Endodermal cell (in vitro differentiated cells): ENCODE measurements around the gene TMCO6. TPM values are rescaled to one million over a fixed set of nuclear protein-coding genes. Genes with fewer than 3 reads are reported as not detected.

Source experiments
- DNase-seq: peaks from one replicate; pipeline ENCODE4 v3.0.0-alpha.2; 2017
- H3K27ac ChIP-seq: 2 replicates; pipeline ENCODE4 v1.5.1; 2013; ENCODE audit warnings: mild to moderate bottlenecking, low read depth, low read length, moderate library complexity
- H3K27me3 ChIP-seq: 2 replicates; pipeline ENCODE4 v1.6.1; 2013; ENCODE audit warnings: mild to moderate bottlenecking, low read length, moderate library complexity; ENCODE audit not compliant: insufficient read depth, control insufficient read depth, poor library complexity, severe bottlenecking
- H3K36me3 ChIP-seq: 2 replicates; pipeline ENCODE4 v1.7.0; 2013; ENCODE audit warnings: mild to moderate bottlenecking, low read length, moderate library complexity; ENCODE audit not compliant: control insufficient read depth, insufficient read depth
- H3K4me1 ChIP-seq: one replicate; pipeline ENCODE4 v1.7.0; 2013; ENCODE audit warnings: low read length; ENCODE audit not compliant: control insufficient read depth, insufficient read depth
- H3K4me3 ChIP-seq: 2 replicates; pipeline ENCODE4 v1.5.1; 2013; ENCODE audit warnings: mild to moderate bottlenecking, low read length, moderate library complexity
- H3K9ac ChIP-seq: 2 replicates; pipeline ENCODE4 v1.6.1; 2013; ENCODE audit warnings: mild to moderate bottlenecking, low read length, moderate library complexity; ENCODE audit not compliant: poor library complexity, severe bottlenecking; ENCODE audit errors: extremely low read depth
- H3K9me3 ChIP-seq: 2 replicates; pipeline ENCODE4 v1.6.1; 2013; ENCODE audit warnings: mild to moderate bottlenecking, low read length, moderate library complexity; ENCODE audit not compliant: control insufficient read depth
- H3K27ac Mint-ChIP-seq: 2 replicates; pipeline ENCODE4 v1.8.0; 2020; ENCODE audit warnings: mixed read lengths
- H3K27me3 Mint-ChIP-seq: 2 replicates; pipeline ENCODE4 v1.8.0; 2021; ENCODE audit warnings: mild to moderate bottlenecking, mixed read lengths; ENCODE audit not compliant: insufficient read depth
- H3K36me3 Mint-ChIP-seq: 2 replicates; pipeline ENCODE4 v1.8.0; 2020; ENCODE audit warnings: low read depth, mixed read lengths
- H3K4me1 Mint-ChIP-seq: 2 replicates; pipeline ENCODE4 v1.8.0; 2020; ENCODE audit warnings: mixed read lengths
- H3K4me3 Mint-ChIP-seq: 2 replicates; pipeline ENCODE4 v1.8.0; 2020; ENCODE audit warnings: mild to moderate bottlenecking, moderate library complexity, mixed read lengths
- H3K9me3 Mint-ChIP-seq: 2 replicates; pipeline ENCODE4 v1.8.0; 2020; ENCODE audit warnings: mild to moderate bottlenecking, mixed read lengths
- CTCF ChIP-seq: fragments of 200-600 bp; sonication (generic); conservative IDR thresholded peaks from 2 replicates; pipeline ENCODE4 v1.5.0; 2021; ENCODE audit warnings: antibody characterized with exemption, mild to moderate bottlenecking
- WGBS, 2 experiments: methylation state at CpG; one replicate each; pipeline versions ENCODE4 v1.1.5 to v1.1.7; 2013; ENCODE audit warnings: missing lambda C conversion rate in 2 of 2, mixed read lengths in 1 of 2; ENCODE audit not compliant: insufficient coverage in 1 of 2, insufficient read length in 1 of 2; 5-methylcytosine and 5-hydroxymethylcytosine counted together
- total RNA-seq, 2 donors: library from RNA; stranded (reverse); fragmentation: NEBNext Ultra II Directional in 1 of 2; extraction: Animal tissue kit (Norgen Biotek cat#: 25700) in 1 of 2; gene quantifications; 2 replicates in 1 of 2; 3 replicates in 1 of 2; pipeline ENCODE4 v1.2.1, GENCODE V29; 2021

TMCO6 gene
- total RNA-seq, 2 donors from 2014 or later = 29.3 to 34.6 TPM

GRCh38 chr5:140628711-140629110 lies 10.5 kb upstream of the TMCO6 start:
- TF ChIP-seq CTCF = no peak
- Histone ChIP-seq H3K4me3 (no peak overlapping the region), H3K4me1 (no peaks in the 10 kb centered on the region), H3K27ac (no peak overlapping the region), H3K9ac (no peak overlapping the region), H3K9me3 (peaks cover 29% of the 10 kb centered on the region), H3K36me3 (no peaks in the 10 kb centered on the region), H3K27me3 (peaks cover 34% of the 10 kb centered on the region)
- peaks cover 2% of the 10 kb centered on the region for H3K36me3 Mint-ChIP-seq
- peaks cover 18% of the 10 kb centered on the region for H3K27me3 Mint-ChIP-seq
- peaks cover 73% of the 10 kb centered on the region for H3K9me3 Mint-ChIP-seq
- no peaks in the 10 kb centered on the region for H3K4me1 Mint-ChIP-seq
- DNase-seq = no peak
- no peak overlapping the region for H3K4me3 Mint-ChIP-seq
- WGBS, 2 experiments = 87 to 89% methylated on average over 1 of the region's 1 CpG
- H3K27ac Mint-ChIP-seq = no peak overlapping the region

- H3K27ac Mint-ChIP-seq = no peak overlapping the region
- 86 to 100% methylated on average over 1 to 2 of the region's 2 CpGs for WGBS, 2 experiments
- H3K27ac ChIP-seq = no peak overlapping the region
- peaks cover 15% of the 10 kb centered on the region for H3K27me3 Mint-ChIP-seq
- TF ChIP-seq CTCF = no peak
- H3K9me3 ChIP-seq = peaks cover 29% of the 10 kb centered on the region
- H3K4me3 ChIP-seq = no peak overlapping the region
- H3K4me3 Mint-ChIP-seq = no peak overlapping the region
- no peaks in the 10 kb centered on the region for H3K36me3 ChIP-seq
- peaks cover 64% of the 10 kb centered on the region for H3K9me3 Mint-ChIP-seq
- no peaks in the 10 kb centered on the region for H3K4me1 ChIP-seq
- H3K27me3 ChIP-seq = peaks cover 39% of the 10 kb centered on the region
- no peak for DNase-seq
- no peaks in the 10 kb centered on the region for H3K4me1 Mint-ChIP-seq
- H3K9ac ChIP-seq = no peak overlapping the region
- H3K36me3 Mint-ChIP-seq = peaks cover 2% of the 10 kb centered on the region
Measured at GRCh38 chr5:140630292-140631035, 8.8 kb upstream of the TMCO6 start.

- no peak for DNase-seq
- Histone ChIP-seq H3K4me1 (no peaks in the 10 kb centered on the region), H3K4me3 (no peak overlapping the region), H3K36me3 (no peaks in the 10 kb centered on the region), H3K27me3 (peaks cover 39% of the 10 kb centered on the region), H3K9ac (no peak overlapping the region), H3K27ac (no peak overlapping the region), H3K9me3 (peaks cover 29% of the 10 kb centered on the region)
- no peak for TF ChIP-seq CTCF
- peaks cover 15% of the 10 kb centered on the region for H3K27me3 Mint-ChIP-seq
- peaks cover 2% of the 10 kb centered on the region for H3K36me3 Mint-ChIP-seq
- no peak overlapping the region for H3K4me3 Mint-ChIP-seq
- WGBS, 2 experiments = 93 to 98% methylated on average over 4 of the region's 4 CpGs
- no peaks in the 10 kb centered on the region for H3K4me1 Mint-ChIP-seq
- peaks cover 59% of the 10 kb centered on the region for H3K9me3 Mint-ChIP-seq
- H3K27ac Mint-ChIP-seq = no peak overlapping the region
Measured at GRCh38 chr5:140631036-140631417, 8.2 kb upstream of the TMCO6 start.
